Activated T-cell treated with anti-CD3 and anti-CD28 coated beads, Interleukin-2, amount 50 U/mL, for 24 hours (primary cell): Measurements from ENCODE around the gene CDK17.
A peak's percentile ranks its signal among the peaks of the same experiment; 100 is the strongest.

Experiments used
- DNase-seq: peaks from one replicate; pipeline ENCODE4 v3.0.0-alpha.2; 2020
- H3K27ac Mint-ChIP-seq: 2 replicates; pipeline ENCODE4 v1.8.0; 2020; ENCODE audit warnings: mild to moderate bottlenecking, mixed read lengths
- H3K27me3 Mint-ChIP-seq: 2 replicates; pipeline ENCODE4 v1.8.0; 2020; ENCODE audit warnings: mixed read lengths
- H3K36me3 Mint-ChIP-seq: 2 replicates; pipeline ENCODE4 v1.8.0; 2020; ENCODE audit warnings: low read depth, mixed read lengths
- H3K4me1 Mint-ChIP-seq: 2 replicates; pipeline ENCODE4 v1.8.0; 2020; ENCODE audit warnings: low read depth, mixed read lengths
- H3K4me3 Mint-ChIP-seq: 2 replicates; pipeline ENCODE4 v1.8.0; 2020; ENCODE audit warnings: mild to moderate bottlenecking, moderate library complexity, mixed read lengths
- H3K9me3 Mint-ChIP-seq: 2 replicates; pipeline ENCODE4 v1.8.0; 2020; ENCODE audit warnings: mixed read lengths

CDK17 gene

DNA sequence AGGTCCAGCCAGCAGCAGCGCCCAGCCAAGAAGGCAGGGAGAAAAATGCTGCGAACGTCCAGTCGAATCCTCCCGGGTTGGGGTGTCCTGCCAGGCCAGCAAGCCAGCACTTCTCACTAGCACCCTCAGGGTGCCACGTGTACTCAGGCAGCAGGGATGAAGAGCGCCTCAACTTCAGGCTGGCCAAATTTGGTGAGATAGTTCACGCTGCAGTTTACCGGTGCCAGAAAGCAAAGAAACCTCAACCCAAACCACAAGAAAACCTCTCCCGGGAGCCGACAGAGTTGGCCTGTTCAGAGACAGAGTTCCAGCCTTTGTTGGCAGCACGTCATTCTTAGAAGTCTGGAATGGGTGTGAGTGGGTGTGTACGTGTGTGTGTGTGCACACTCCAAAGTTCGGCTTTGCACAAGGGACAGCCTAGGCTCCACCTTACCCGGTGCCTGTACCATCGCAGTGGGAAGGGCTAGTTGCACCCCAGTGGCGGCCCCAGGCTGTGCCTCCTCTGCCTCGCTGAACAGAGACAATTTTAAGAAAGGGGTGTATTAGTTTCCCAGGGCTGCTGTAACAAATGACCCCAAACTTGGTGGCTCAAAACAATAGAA, 163.9 kb downstream of the CDK17 start:
- Mint-ChIP-seq H3K36me3 (peaks cover 61% of the 10 kb centered on the region), H3K9me3 (no peaks in the 10 kb centered on the region), H3K4me3 (peak overlapping the region; percentile 0), H3K27ac (peak overlapping the region; percentile 88), H3K4me1 (peaks cover 74% of the 10 kb centered on the region), H3K27me3 (no peaks in the 10 kb centered on the region)
- no peak for DNase-seq

DNA sequence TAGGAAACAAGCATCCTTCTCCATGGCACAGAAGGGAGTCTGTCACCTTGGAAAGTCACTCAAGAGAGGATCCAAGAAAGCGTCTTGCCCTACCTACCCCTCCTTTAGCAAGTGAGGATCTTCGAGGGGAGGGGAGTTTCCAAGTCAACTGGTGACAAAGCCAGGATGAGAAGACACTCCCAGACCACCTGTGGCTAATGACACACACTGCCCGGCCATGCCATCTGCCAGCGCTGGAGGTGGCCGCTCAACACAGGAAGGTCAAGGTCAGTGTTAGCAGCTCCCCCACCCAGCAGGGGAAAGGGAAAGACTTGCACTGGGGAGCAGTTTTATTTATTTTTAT, 164.8 kb downstream of the CDK17 start:
- Mint-ChIP-seq H3K9me3 (no peaks in the 10 kb centered on the region), H3K4me1 (peaks cover 66% of the 10 kb centered on the region), H3K36me3 (peaks cover 64% of the 10 kb centered on the region), H3K4me3 (no peak overlapping the region), H3K27me3 (no peaks in the 10 kb centered on the region), H3K27ac (peak overlapping the region; percentile 69)
- no peak for DNase-seq

DNA sequence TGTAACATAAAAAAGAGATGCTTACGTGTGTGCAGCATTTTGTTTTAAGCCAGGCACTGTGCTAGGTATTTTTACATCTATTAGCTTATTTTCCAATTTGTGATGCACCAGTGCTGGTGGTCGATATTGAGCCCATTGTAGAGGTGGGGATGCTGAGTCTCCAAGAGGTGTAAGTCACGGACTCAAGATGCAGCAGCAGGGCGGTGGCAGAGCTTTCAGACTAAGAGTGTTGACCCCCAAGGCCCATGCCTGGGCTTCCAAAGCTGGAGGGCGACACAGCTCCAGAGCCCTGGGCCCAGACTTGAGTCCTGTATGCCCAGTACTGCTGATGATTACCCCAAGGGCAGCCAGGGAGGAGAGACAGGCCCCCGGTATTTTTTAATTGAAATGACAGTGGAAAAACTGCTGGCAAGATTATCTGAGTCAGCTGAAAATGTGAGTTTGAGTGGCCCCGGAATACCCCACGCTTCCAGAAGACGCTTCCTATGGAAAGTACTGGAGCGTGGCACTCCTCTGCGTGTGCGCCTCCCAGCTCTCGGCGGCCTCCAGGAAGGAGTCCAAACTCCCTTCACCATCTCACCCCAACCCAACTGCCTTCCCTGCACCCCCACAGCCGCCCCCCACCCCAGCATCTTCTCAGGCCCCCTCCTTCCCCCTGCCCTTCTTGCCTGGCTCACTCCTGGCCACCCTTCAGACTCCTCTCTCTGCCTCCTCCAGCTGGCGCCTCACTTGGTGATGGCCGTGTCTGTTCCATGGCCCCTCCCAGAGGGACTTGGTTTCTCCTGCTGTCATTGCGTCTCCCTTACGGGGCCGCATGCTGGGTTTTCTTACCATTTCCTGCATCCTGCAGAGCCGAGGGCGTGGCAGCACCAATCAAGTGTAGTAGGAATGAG, 165.4 kb downstream of the CDK17 start:
- no peak for DNase-seq
- Mint-ChIP-seq H3K27ac (peak overlapping the region; percentile 69), H3K4me3 (no peak overlapping the region), H3K4me1 (peaks cover 60% of the 10 kb centered on the region), H3K27me3 (no peaks in the 10 kb centered on the region), H3K9me3 (no peaks in the 10 kb centered on the region), H3K36me3 (peaks cover 65% of the 10 kb centered on the region)

DNA sequence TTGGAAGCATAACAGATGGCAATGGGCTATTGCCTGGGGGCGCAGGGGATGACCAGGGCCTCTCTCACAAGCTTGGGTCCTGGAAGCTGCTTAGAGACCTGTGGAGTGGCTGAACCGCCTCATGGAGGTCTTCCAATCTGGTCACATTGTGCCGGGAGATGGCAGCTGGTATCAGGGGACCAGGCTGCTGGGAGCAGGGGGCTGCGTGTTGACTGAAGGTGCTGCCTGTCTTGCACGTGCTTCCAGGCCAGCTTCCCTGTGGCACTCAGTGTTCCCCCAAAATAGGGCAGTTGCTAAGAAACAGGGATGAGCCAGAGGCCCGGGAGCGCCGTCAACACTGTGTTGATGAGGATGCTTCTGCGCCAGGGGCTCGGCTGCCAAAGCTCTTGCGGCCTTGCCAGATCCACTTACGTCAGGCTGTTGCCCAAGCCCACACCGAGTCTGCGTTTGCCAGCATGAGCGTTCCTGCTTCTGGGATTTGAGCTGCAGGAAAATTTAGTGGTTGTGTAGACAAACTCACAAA, 166.2 kb downstream of the CDK17 start:
- no peak for DNase-seq
- H3K27me3 Mint-ChIP-seq, result no peaks in the 10 kb centered on the region
- H3K27ac Mint-ChIP-seq, result no peak overlapping the region
- peaks cover 71% of the 10 kb centered on the region for H3K36me3 Mint-ChIP-seq
- no peaks in the 10 kb centered on the region for H3K9me3 Mint-ChIP-seq
- no peak overlapping the region for H3K4me3 Mint-ChIP-seq
- H3K4me1 Mint-ChIP-seq, result peaks cover 57% of the 10 kb centered on the region

DNA sequence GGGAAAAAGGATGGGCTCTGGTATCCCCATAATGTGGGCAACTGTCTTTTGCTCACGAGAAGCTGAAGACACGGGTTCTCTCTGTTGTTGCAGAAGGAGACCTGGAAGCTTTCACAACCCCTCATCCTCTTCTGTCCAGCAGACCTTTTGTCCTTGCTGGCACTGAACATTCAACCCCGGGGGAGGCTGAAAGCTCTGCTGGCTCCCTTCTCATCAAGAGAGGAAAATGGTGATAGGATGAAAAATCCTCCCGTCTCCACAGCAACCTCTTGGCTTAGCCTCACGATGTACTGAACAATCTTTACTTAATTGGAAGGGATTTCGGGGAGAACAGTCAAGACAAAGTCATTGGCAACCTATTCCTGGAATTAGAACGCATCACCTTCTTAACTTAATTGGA, 167.1 kb downstream of the CDK17 start:
- Mint-ChIP-seq H3K4me1 (peaks cover 56% of the 10 kb centered on the region), H3K27ac (peak overlapping the region; percentile 18), H3K9me3 (no peaks in the 10 kb centered on the region)

DNA sequence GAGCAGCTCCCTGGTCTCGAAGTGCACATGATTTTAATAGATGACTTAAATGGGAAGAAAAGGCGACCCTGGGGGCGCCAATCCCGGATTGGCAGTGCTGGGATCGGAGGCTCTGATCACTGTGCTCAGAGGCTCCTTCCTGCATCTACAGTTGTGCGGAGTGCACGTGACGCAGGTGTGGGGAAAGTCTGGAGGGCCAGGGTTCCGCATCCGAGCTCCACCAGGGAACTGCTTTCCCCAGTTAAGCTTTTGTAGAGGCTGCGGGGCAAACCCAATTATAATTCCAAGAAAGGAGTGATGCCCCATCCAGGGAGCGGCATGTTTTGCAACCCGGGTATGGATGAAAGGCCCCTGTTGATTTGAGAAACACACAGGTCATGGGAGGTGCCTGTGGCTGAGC, 169.6 kb downstream of the CDK17 start:
- no peaks in the 10 kb centered on the region for H3K27me3 Mint-ChIP-seq
- H3K27ac Mint-ChIP-seq, result no peak overlapping the region
- DNase-seq, result no peak
- no peaks in the 10 kb centered on the region for H3K9me3 Mint-ChIP-seq
- no peak overlapping the region for H3K4me3 Mint-ChIP-seq
- peaks cover 83% of the 10 kb centered on the region for H3K36me3 Mint-ChIP-seq
- H3K4me1 Mint-ChIP-seq, result peaks cover 53% of the 10 kb centered on the region

More for the DNA sequence above, 167.1 kb downstream of the CDK17 start:
- no peaks in the 10 kb centered on the region for H3K27me3 Mint-ChIP-seq
- H3K4me3 Mint-ChIP-seq, result no peak overlapping the region
- H3K36me3 Mint-ChIP-seq, result peaks cover 78% of the 10 kb centered on the region
- DNase-seq, result no peak

DNA sequence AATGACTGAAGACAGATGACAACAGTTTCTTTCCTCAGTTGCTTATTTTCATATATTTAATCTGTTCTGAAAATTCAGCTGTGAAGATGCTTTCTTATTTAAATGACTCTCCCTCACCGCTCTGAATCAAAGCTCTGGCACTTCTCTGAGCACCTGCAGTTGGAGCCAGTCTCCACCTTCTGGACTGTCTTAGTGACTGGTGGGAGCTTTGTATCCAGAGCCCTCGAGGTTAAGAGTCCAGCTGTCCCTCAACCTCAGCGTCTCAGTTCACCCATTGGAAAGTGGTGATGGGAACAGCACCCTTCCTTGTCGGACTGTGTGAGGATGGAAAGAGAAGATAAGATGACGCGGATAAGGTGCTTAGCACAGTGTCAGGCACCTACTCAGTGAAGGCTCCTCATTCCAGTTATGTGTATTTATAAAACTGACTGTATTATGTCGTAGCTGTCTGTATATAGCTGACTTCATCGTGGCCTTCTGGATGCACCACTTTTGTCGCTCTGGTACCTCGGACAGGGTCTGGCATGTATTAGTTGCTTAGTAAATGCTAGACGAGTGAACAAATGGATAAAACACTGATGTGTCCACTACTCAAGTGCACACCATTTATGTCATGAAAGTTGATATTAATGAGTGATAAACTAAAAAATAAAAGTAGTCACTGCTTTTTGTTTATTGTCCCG, 171.5 kb downstream of the CDK17 start:
- Mint-ChIP-seq H3K9me3 (no peaks in the 10 kb centered on the region), H3K27me3 (no peaks in the 10 kb centered on the region), H3K36me3 (peaks cover 87% of the 10 kb centered on the region), H3K4me1 (peaks cover 50% of the 10 kb centered on the region), H3K27ac (peak overlapping the region; percentile 14), H3K4me3 (no peak overlapping the region)
- no peak for DNase-seq
